Gastroesophageal sphincter (tissue), 4 donors: Measurements from ENCODE around the gene PPP1R14B. TPM values are rescaled to one million over a fixed set of nuclear protein-coding genes. Genes with fewer than 3 reads are reported as not detected.

Experiments
- small RNA-seq, 4 donors: library from RNA; depleted of rRNA; stranded (forward); fragments of <200 nt; gene quantifications; one replicate each; pipeline ENCODE3, GENCODE V24; 2016
- total RNA-seq, 4 donors: library from RNA; depleted of rRNA; stranded (reverse); fragments of >200 nt; gene quantifications; one replicate each; pipeline ENCODE4 v1.1.0, GENCODE V29; 2016

The PPP1R14B gene
- total RNA-seq, 4 donors from 2014 or later, result 37.2 to 123 (median 70.9) TPM

Small RNAs within 50 kb of the gene (small RNA-seq; reads per million reads assigned to genes)
- gene RF00019, result 0 reads per million in 4 donors

Other genes starting within 250 kb of the PPP1R14B start
- gene FLRT1, start 211.0 kb downstream of the PPP1R14B start, total RNA-seq, result 1 to 10 TPM; 1.1 to 4.7 (median 3.6) TPM
- gene MACROD1, start 80.8 kb downstream of the PPP1R14B start, total RNA-seq, result 10 to 100 TPM; 26.9 to 56.2 (median 30.4) TPM
- 100 to 1,000 TPM in 1 of 4 donors, 10 to 100 TPM in 3; 88.6 to 134 (median 94.0) TPM for gene STIP1, start 60.8 kb downstream of the PPP1R14B start, total RNA-seq
- gene FERMT3, start 40.2 kb downstream of the PPP1R14B start, total RNA-seq, result 10 to 100 TPM; 14.5 to 28.5 (median 17.0) TPM
- gene TRPT1, start 20.8 kb downstream of the PPP1R14B start, total RNA-seq, result 10 to 100 TPM; 41.4 to 59.9 (median 50.3) TPM
- gene NUDT22, start 20.7 kb downstream of the PPP1R14B start, total RNA-seq, result 10 to 100 TPM; 36.8 to 53.7 (median 45.8) TPM
- 10 to 100 TPM in 3 of 4 donors, 1 to 10 TPM in 1; 7.1 to 33.5 (median 28.9) TPM for gene DNAJC4, start 16.4 kb downstream of the PPP1R14B start, total RNA-seq
- 100 to 1,000 TPM in 2 of 4 donors, 10 to 100 TPM in 2; 49.9 to 152 (median 88.6) TPM for gene VEGFB, start 12.4 kb downstream of the PPP1R14B start, total RNA-seq
- 10 to 100 TPM; 45.5 to 78.3 (median 58.4) TPM for gene FKBP2, start 5.8 kb downstream of the PPP1R14B start, total RNA-seq
- gene PLCB3, start 4.6 kb upstream of the PPP1R14B start, total RNA-seq, result 10 to 100 TPM; 16.2 to 33.2 (median 25.1) TPM
- gene BAD, start 37.7 kb upstream of the PPP1R14B start, total RNA-seq, result 100 to 1,000 TPM in 3 of 4 donors, 10 to 100 TPM in 1; 97.1 to 156 (median 135) TPM
- 10 to 100 TPM; 14.0 to 37.1 (median 27.6) TPM for gene GPR137, start 38.9 kb upstream of the PPP1R14B start, total RNA-seq
- under 1 TPM in 1 of 4 donors, not detected in 3; 0.31 TPM for gene KCNK4, start 44.4 kb upstream of the PPP1R14B start, total RNA-seq
- not detected for gene CATSPERZ, start 53.4 kb upstream of the PPP1R14B start, total RNA-seq
- 10 to 100 TPM; 39.8 to 77.1 (median 71.2) TPM for gene ESRRA, start 58.6 kb upstream of the PPP1R14B start, total RNA-seq
- 100 to 1,000 TPM; 180 to 267 (median 218) TPM for gene TRMT112, start 70.6 kb upstream of the PPP1R14B start, total RNA-seq
- gene PRDX5, start 71.2 kb upstream of the PPP1R14B start, total RNA-seq, result 100 to 1,000 TPM; 179 to 260 (median 181) TPM
- gene CCDC88B, start 93.3 kb upstream of the PPP1R14B start, total RNA-seq, result 1 to 10 TPM; 7.6 to 9.4 (median 8.5) TPM
- gene RPS6KA4, start 112.2 kb upstream of the PPP1R14B start, total RNA-seq, result 10 to 100 TPM; 21.2 to 44.2 (median 28.3) TPM